GM19467 (cell line): ENCODE measurements around the gene TCTA.
"Not testable (repeated sequence)": the region's sequence is repeated elsewhere in the genome, so short reads cannot be mapped to it uniquely, and the experiment has no call there.

Experiments used
- ATAC-seq: cut with Tn5 transposase; IDR thresholded peaks from one replicate; pipeline ENCODE4 v1.9.1; 2021; ENCODE audit warnings: mild to moderate bottlenecking, moderate library complexity; ENCODE audit not compliant: unreplicated experiment

The TCTA gene, protein sequence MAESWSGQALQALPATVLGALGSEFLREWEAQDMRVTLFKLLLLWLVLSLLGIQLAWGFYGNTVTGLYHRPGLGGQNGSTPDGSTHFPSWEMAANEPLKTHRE

DNA sequence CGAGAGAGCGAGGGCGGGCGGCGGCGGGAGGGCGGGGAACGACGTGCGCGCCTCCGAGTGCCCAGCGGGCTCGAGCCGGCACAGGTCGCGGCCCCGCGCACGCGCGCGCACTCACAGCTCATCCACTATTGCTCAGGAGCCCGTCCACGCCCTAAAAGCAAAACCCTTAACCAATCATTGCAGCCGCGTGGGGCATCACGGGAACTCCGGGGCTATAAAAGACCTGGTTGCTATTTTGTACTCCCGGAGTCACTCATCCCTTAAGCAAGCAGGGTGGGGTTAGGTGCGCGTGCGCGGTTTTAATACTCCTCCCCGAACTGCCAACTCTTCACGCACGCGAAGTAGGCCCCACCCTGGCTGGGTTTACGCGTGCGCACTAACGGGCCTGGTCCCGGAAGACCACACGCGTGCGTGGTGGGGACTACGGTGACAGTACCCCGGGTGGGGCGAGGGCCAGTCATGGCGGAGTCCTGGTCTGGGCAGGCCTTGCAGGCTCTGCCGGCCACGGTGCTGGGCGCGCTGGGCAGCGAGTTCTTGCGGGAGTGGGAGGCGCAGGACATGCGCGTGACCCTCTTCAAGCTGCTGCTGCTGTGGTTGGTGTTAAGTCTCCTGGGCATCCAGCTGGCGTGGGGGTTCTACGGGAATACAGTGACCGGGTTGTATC is at the start of gene TCTA, which contains the start of gene RHOA:
Gene TCTA (plus strand): TSS at position 456 of the 664 bp plus-strand sequence. CDS start 4 bp downstream, at position 460.
Gene RHOA (minus strand): TSS at position 9 of the 664 bp plus-strand sequence. CDS start 36,387 bp downstream, outside the sequence.
- ATAC-seq: peak; percentile 73

DNA sequence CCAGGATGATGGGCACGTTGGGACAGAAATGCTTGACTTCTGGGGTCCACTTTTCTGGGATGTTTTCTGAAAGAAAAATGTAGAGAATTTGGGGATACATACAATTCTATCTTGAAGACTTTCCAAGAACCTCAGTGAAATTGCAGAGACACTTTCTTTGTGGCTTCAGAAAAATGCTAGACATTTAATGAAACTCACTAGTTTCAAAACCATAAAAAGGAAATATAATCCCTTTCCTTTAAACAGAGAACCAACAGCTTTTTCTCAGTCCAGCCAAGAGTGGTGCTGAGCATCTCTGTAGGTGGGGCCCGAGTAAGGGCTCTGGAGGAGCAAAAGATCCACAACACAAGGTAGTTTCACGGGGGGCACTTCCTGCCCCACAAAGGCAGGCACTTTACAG is 49.7 kb upstream of the TCTA start:
- no peak for ATAC-seq

DNA sequence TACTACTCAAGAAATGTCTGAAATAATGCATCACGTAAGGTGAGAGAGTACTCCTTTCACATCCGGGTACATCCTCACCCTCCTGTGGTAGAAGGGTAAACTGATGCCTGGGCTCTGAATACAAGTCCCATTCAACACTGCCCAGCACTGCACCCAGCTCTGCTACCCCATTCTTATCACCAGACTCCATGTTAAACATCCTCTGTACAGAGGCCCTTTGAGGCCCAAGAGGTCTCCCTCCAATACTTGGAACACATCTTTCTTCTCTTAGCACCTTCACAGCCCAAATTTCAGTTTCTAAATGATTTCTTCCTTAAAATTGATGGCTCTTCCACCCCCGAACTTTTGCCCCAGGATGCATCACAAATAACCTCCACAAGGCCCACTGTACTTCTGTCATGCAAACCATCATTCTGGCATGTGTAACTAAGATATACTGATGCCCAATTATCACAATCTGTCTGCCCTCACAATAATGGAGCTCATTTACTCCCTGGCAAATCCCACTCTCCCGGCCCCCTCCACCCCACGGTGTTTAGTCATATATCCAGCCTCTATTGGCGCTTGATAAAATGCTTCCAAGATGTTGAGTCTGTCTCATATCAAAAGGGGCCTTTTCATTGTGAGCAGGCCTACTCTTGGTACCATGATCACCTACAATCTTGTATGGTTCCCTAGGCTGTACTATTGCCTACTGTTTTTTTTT is 41.5 kb upstream of the TCTA start:
- no peak for ATAC-seq

DNA sequence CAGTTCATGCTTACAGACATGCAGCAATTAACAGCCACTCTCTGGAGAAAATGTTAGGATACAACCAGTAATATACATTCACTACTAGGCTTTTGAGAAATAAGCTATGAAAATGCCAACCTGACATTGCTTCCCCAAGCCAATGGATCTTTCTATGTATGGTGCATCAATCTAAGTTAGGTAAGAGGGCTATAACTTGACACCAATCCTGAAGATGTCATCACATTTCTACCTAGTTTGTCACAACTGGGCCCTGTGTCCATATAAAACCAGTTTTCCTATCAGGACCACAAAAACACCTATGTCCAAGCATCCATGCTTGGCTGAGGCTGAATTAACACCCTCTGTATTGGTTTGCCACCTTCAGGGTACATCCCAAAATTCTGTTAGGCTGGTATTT is 40.3 kb upstream of the TCTA start:
- no peak for ATAC-seq

DNA sequence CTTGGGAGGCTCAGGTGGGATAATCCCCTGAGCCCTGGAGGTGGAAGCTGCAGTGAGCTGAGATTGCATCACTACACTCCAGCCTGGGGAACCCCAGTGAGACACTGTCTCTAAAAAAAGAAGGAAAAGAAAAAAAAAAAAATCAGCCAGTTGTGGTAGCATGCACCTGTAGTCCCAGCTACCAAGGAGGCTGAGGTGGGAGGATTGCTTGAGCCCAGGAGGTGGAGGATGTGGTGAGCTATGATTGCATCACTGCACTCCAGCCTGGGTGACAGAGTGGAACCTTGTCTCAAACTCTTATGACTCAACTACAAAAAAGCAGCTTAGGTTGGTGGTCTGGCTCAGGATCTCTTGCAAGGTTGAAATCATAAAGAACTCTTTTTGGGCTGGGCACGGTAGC is 34.7 kb upstream of the TCTA start:
- no peak for ATAC-seq

DNA sequence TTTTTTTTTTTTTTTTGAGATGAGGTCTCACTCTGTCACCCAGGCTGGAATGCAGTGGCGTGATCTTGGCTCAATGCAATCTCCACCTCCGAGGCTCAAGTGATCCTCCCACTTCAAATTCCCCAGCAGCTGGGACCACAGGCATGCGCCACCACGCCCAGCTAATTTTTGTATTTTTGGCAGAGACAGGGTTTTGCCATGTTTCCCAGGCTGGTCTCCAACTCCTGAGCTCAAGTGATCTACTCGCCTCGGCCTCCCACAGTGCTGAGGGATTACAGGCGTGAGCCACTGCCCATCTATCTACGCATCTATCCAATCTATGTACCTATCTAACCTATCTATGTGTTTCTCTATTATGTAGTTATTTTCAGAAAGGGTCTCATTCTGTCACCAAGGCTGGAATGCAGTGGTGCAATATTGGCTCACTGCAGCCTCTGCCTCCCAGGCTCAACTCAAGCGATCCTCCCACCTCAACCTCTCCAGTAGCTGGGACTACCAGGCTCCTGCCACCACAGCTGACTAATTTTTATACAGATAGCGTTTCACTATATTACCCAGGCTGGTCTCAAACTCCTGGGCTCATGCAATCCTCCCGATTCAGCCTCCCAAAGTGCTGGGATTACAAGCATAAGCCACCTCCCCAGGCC is 33.9 kb upstream of the TCTA start:
- ATAC-seq: no peak

DNA sequence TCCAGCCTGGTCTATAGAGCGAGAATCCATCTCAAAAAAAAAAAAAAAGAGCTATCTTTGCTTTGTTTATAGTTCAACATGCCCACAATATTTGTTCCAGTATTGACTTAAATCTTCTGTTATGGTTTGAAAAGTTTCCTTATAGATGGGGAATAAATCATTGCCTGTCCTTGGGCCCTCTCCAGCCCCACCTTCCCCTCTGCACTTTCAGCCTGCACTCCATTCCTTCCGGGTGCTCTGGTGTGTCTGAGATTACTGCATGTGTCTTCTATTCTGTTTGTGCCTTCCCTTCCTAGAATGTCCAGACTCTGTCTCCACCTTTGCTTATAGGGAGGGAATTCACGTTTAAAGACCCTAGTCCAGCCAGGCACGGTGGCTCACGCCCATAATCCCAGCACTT is 28.8 kb upstream of the TCTA start:
- no peak for ATAC-seq

DNA sequence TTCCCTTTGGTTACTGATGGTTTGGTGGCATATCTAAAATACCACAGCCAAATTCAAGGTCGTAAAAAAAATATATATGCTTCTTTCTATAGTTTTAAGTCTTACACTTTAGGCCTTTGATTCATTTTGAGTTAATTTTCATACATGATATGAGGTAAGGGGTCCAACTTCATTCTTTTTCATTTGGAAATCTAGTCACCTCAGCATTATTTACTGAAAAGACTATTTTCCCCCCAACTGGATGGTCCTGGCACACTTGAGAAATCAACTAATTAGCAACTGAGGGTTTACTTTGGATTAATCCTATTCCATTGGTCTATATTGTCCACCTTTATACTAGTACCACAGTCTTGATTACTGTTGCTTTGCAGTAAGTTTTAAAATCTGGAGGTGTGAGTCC is 26.6 kb upstream of the TCTA start:
- no peak for ATAC-seq

DNA sequence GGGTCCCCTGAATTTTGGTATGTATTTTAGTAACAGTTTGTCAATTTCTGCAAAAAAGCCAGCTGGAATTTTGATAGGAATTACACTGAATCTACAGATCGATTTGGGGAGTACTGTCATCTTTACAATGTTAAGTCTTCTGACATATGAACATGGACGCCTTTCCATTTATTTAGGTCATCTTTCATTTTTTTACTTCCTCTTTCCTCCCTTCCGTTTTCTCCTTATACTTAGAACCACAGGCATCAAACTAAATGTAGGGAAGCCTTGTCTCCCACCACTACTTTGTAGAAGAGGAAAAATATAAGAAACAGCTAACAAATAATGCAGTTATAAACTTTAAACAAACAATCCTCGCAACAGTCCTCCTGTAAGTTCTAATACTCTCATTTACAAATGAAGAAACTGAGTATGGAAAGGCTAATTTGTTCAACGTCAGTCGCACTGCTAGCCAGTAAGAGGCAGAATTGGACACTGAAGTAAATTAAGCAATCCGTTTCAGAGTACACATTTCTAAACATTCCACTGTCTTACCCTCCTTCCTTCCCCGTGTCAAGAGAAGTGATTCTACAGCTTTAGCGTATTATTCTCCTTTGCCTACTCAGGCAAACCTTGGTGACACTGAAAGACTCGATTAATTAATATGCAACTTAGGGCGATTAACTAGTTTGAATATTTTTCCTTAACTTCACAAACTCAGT is 26.0 kb upstream of the TCTA start:
- no peak for ATAC-seq

DNA sequence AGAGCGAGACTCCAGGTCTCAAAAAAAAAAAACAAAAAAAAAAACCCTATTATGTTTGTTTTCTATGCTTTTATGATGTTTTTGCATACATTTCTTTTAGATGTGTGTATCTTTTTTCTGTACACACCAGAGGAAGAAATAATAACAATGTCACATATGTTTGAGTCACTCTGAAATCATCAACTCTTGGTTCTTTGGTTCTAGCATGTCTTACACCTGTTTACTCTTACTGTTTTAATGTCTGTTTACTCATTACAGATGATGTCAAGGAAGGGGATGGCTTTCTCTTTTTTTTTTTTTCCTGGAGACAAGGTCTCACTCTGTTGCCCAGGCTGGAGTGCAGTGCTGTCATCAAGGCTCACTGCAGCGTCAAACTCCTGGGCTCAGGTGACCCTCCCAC is 24.5 kb upstream of the TCTA start:
- ATAC-seq: no peak

DNA sequence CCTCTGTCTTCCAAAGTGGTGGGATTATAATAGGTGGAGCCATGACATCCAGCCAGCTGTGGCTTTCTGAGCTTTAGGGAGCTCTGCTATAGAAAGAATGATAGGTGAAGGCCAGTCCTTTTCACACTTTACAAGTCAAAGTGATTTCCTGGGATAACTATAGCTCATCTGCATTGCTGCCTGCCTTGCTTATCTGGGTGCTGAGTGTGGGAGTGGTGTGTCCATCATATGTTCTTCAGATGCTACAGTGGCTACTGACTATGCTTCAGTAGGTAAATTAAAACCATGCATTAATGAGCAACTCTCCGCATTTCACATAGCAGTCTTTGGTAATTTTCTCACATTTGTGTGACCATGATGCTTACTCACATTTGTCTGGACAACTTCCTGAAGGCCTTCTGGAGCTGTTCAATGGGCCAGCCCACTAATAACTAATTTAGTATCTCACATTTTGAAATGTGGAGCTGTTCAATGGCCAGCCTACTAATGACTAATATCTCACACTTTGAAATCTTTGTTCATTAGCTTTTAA is 23.9 kb upstream of the TCTA start:
- ATAC-seq: no peak

DNA sequence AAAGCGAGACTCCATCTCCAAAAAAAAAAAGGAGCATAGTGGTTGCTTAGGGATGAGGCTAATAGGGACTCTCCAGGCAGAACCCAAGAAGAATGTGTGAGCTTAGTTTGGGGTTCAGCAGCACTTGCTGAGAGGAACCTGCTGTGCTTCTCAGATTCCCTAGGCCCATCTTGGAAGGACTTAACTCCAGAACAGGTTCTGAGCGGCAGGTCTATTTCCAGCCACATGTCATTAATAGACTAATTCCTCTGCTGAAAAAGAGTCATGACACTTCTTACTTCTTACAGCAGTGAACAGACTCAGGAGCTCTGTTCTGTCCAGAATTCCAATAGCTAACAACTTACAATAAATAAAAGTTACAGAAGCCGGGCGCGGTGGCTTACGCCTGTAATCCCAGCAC is 22.9 kb upstream of the TCTA start:
- no peak for ATAC-seq

DNA sequence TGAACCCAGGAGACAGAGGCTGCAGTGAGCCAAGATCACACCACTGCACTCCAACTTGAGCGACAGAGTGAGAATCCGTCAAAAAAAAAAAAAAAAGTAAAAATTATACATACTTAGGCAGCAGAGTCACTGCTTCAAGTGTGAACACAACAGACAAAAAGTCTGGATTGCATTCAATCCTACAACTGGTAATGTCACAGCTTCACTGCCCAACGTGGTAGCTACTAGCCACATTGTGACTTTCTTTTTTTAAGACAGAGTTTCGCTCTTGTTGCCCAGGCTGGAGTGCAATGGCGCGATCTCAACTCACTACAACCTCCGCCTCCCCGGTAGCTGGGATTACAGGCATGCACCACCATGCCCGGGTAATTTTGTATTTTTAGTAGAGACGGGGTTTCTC is 20.9 kb upstream of the TCTA start:
- not testable (repeated sequence) for ATAC-seq

DNA sequence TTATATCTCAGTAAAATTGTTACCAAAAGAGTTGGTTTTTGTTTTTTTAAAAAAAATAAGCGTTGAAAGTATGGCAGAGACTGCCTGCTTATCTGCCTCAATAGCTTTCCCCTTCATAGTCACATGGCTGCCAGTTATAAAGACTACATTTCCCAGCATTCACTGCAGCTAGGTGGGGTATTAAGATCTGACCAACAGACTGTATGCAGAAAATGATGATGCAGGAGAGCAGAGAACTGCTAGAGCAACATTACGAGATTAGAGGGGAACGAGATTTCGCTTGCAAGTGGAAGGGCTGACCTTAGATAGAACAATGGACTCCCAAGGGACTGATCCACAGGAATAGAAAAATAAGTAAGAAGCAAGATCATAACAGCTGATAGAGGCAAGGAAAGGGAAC is 14.8 kb upstream of the TCTA start:
- ATAC-seq: no peak

DNA sequence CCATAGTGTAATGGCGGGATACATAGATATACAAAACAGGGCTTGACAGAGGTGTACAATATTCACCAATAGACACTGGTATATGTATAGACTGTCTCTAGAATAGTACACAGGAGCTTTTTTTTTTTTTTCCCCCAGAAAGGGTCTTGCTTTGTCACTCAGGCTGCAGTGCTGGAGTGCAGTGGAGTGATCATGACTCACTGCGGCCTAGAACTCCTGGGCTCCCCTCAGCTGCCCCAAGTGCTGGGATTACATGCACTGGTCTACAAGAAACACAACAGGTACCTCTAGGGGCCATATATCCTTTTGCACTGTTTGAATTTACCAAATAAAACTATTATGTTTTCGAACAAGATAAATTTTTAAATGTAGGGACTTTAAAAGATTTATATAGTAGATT is 12.8 kb upstream of the TCTA start:
- ATAC-seq: no peak

DNA sequence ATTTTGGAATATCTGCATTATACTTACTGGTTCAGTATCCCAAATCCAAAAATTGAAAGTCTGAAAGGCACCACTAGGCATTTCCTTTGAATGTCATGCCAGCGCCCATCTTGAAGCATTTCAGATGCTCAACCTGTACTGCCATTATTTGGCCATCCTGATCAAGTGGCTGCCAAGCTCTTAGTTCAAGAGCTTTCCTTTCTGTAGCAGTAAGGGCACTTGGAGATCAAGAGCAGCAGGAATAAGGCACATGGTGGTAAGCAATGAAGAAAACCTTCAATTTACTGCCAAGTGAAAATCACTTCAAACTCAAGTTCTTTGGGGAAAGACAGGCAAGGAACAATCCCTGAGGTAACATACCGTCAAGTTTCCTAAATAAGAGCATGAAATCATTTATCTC is 10.5 kb upstream of the TCTA start:
- no peak for ATAC-seq

DNA sequence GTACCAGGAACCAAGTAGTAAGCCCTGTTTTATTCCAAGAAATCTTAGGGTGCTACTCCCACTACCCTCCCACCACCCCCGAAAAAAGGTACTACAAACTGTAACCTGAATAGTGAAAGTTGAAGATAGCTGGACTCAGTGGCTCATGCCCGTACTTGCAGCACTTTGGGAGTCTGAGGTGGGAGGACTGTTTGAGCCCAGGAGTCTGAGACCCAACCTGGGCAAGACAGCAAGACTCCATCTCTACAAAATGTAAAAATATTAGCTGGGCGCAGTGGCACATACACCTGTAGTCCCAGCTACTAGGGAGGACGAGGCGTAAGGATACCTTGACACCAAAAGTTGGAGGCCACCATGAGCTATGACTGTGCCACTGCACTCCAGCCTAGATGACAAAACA is 8.3 kb upstream of the TCTA start:
- no peak for ATAC-seq

DNA sequence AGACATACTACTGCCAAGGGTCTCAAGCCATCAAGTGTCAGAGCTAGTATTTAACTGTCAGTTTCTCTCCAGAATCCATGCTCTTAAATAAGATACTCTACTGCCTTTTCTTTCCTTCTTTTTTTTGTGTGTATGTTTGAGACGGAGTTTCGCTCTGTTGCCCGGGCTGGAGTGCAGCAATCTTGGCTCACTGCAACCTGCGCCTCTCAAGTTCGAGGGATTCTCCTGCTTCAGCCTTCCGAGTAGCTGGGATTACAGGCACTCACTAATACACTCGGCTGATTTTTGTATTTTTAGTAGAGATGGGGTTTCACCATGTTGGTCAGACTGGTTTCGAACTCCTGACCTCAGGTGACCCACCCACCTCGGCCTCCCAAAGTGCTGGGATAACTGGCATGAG is 6.7 kb upstream of the TCTA start:
- ATAC-seq: not testable (repeated sequence)

DNA sequence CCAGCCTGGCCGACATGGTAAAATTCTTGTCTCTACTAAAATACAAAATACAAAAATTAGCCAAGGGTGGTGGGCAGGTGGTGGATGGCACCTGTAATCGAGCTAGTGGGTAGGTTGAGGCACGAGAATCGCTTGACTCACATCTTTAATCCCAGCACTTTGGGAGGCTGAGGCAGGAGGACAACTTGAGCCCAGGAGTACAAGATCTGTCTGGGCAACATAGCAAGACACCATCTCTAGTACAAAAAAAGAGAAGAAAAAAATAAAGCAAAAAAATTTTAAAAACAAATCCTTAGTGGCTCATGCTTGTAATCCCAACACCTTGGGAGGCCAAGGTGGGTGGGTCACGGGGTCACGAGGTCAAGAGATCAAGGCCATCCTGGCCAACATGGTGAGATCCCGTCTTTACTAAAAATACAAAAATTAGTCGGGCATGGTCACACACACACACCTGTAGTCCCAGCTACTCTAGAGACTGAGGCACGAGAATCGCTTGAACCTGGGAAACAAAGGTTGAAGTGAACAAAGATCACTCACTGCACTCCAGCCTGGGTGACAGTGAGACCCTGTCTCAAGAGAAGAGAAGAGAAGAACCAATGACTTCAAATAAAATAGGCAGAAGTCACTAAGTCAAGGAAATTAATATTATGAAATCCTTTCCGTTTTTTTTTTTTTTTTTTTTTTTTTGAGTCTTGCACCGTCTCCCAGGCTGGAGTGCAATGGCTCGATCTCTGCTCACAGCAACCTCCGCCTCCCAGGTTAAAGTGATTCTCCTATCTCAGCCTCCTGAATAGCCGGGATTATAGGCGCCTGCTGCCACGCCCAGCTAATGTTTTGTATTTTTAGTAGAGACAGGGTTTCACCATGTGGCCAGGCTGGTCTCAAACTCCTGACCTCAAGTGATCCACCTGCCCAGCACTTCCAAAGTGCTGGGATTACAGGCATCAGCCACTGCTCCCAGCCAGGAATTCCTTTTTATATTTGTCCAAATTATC is 5.4 kb upstream of the TCTA start:
- no peak for ATAC-seq
